CD8-positive, alpha-beta memory T cell (primary cell): Measurements from ENCODE around the gene NEU1. TPM values are rescaled to one million over a fixed set of nuclear protein-coding genes. Genes with fewer than 3 reads are reported as not detected.
A peak's percentile ranks its signal among the peaks of the same experiment; 100 is the strongest.
"Not testable (repeated sequence)": the region's sequence is repeated elsewhere in the genome, so short reads cannot be mapped to it uniquely, and the experiment has no call there.

Experiments used
- CTCF ChIA-PET: fragments of 350-600 bp; sonication (Branson Sonifier 250); formaldehyde crosslinking; loops from one replicate; lab custom pipeline; 2021; ENCODE audit warnings: antibody characterized with exemption; lab: Charles Lee
- POLR2A ChIA-PET: fragments of 350-600 bp; sonication (Branson Sonifier 250); formaldehyde crosslinking; loops from one replicate; lab custom pipeline; 2021; ENCODE audit warnings: antibody characterized with exemption; lab: Charles Lee
- DNase-seq, 5 donors: peaks; one replicate each; pipeline versions ENCODE4 v3.0.0 to v3.0.0-alpha.2; 2020 to 2022; ENCODE audit warnings: mixed read lengths in 1 of 5
- H3K27ac ChIP-seq: one replicate; pipeline ENCODE4 v1.7.0; 2013; ENCODE audit warnings: low read depth, mild to moderate bottlenecking, low read length, moderate library complexity
- H3K27me3 ChIP-seq: 2 replicates; pipeline ENCODE4 v1.7.0; 2013; ENCODE audit warnings: low read length, mild to moderate bottlenecking; ENCODE audit not compliant: insufficient read depth, poor library complexity, severe bottlenecking
- H3K36me3 ChIP-seq: 2 replicates; pipeline ENCODE4 v1.7.0; 2013; ENCODE audit warnings: mild to moderate bottlenecking, low read length, moderate library complexity; ENCODE audit not compliant: insufficient read depth
- H3K4me1 ChIP-seq: 2 replicates; pipeline ENCODE4 v1.7.0; 2013; ENCODE audit warnings: mild to moderate bottlenecking, low read length, moderate library complexity; ENCODE audit not compliant: insufficient read depth
- H3K4me3 ChIP-seq: 2 replicates; pipeline ENCODE4 v1.7.0; 2013; ENCODE audit warnings: mild to moderate bottlenecking, low read length
- H3K9me3 ChIP-seq: 2 replicates; pipeline ENCODE4 v1.7.0; 2013; ENCODE audit warnings: mild to moderate bottlenecking, low read length
- H3K27ac Mint-ChIP-seq, 8 donors: one replicate each; pipeline ENCODE4 v1.8.0; 2020 to 2021; ENCODE audit warnings: mixed read lengths in 8 of 8, mild to moderate bottlenecking in 6 of 8, inconsistent platforms in 3 of 8, moderate library complexity in 3 of 8
- H3K27me3 Mint-ChIP-seq, 2 donors: one replicate each; pipeline ENCODE4 v1.8.0; 2020 to 2021; ENCODE audit warnings: mixed read lengths in 2 of 2, mild to moderate bottlenecking in 1 of 2, moderate library complexity in 1 of 2
- H3K36me3 Mint-ChIP-seq, 3 donors: one replicate each; pipeline ENCODE4 v1.8.0; 2020 to 2021; ENCODE audit warnings: mixed read lengths in 3 of 3, inconsistent platforms in 1 of 3, mild to moderate bottlenecking in 1 of 3
- H3K4me1 Mint-ChIP-seq, 3 donors: one replicate each; pipeline ENCODE4 v1.8.0; 2020 to 2021; ENCODE audit warnings: mixed read lengths in 3 of 3, inconsistent platforms in 1 of 3, mild to moderate bottlenecking in 1 of 3
- H3K4me3 Mint-ChIP-seq, 7 donors: one replicate each; pipeline ENCODE4 v1.8.0; 2020 to 2021; ENCODE audit warnings: mixed read lengths in 7 of 7, mild to moderate bottlenecking in 6 of 7, moderate library complexity in 4 of 7, inconsistent platforms in 2 of 7
- H3K9me3 Mint-ChIP-seq, 5 donors: one replicate each; pipeline ENCODE4 v1.8.0; 2020 to 2022; ENCODE audit warnings: mixed read lengths in 5 of 5, mild to moderate bottlenecking in 3 of 5, moderate library complexity in 2 of 5, inconsistent platforms in 1 of 5
- polyA plus RNA-seq: library from polyadenylated mRNA; unstranded; fragments of 300-500 nt; fragmentation: Illumina TruSeq; gene quantifications from one replicate; pipeline ENCODE4 v1.2.3, GENCODE V29; 2021
- total RNA-seq, 2 experiments: library from RNA; stranded (reverse); gene quantifications; one replicate each; pipeline ENCODE4 v1.2.3, GENCODE V29; 2021

Gene NEU1
- total and polyA plus RNA-seq, 3 experiments from 2014 or later = 19.0 to 25.0 (median 19.4) TPM

- H3K4me1 Mint-ChIP-seq = peaks cover 46 to 61% (median 49%) of the 10 kb centered on the region in 3 donors
- Histone ChIP-seq H3K27ac (peak overlapping the region; percentile 89), H3K4me1 (peaks cover 30% of the 10 kb centered on the region), H3K36me3 (no peaks in the 10 kb centered on the region), H3K27me3 (no peaks in the 10 kb centered on the region), H3K4me3 (peak overlapping the region; percentile 71), H3K9me3 (no peaks in the 10 kb centered on the region)
- peak overlapping the region; percentile 94 to 99 (median 96) for H3K27ac Mint-ChIP-seq
- POLR2A ChIA-PET = interaction anchor here (0.8 to 1.7 kb wide), 15 partner anchors 9 to 250 kb away, joined by 3 to 7 read pairs (median 4); partner anchors contain the start of genes ABHD16A, C6orf47, GPANK1 and HSPA1A
- no peaks in the 10 kb centered on the region for H3K9me3 Mint-ChIP-seq
- peak overlapping the region; percentile 87 to 99 (median 96) for H3K4me3 Mint-ChIP-seq
- CTCF ChIA-PET = interaction anchor here (0.8 to 3.2 kb wide), 14 partner anchors 9 to 144 kb away, joined by 3 to 20 read pairs (median 4); partner anchors contain the start of genes DDAH2 and LSM2
- H3K27me3 Mint-ChIP-seq = peaks cover 0 to 4% of the 10 kb centered on the region in 2 donors
- peaks cover 0 to 16% (median 0%) of the 10 kb centered on the region in 3 donors for H3K36me3 Mint-ChIP-seq
- DNase-seq = peak in 1 of 5 donors; percentile 64
Measured at GRCh38 chr6:31826793-31827285, 35.8 kb downstream of the NEU1 start.

GRCh38 chr6:31825553-31825952, 37.1 kb downstream of the NEU1 start:
- DNase-seq = no peak
- H3K27me3 ChIP-seq = no peaks in the 10 kb centered on the region
- no peaks in the 10 kb centered on the region for H3K36me3 ChIP-seq
- ChIA-PET POLR2A (interaction anchor here (0.8 kb wide), 1 partner anchor 10 kb away, joined by 5 read pairs; the partner anchor contains the start of genes HSPA1A and HSPA1L), CTCF (interaction anchor here (1.1 to 3.2 kb wide), 3 partner anchors 10 to 96 kb away, joined by 4 to 20 read pairs (median 9); partner anchors contain the start of genes DDAH2, HSPA1A and HSPA1L)
- H3K27ac ChIP-seq = peak overlapping the region; percentile 89
- H3K4me1 ChIP-seq = peaks cover 28% of the 10 kb centered on the region
- Mint-ChIP-seq H3K36me3 (peaks cover 0 to 16% (median 0%) of the 10 kb centered on the region in 3 donors), H3K27me3 (peaks cover 0 to 4% of the 10 kb centered on the region in 2 donors), H3K9me3 (no peaks in the 10 kb centered on the region), H3K4me1 (peaks cover 46 to 64% (median 51%) of the 10 kb centered on the region in 3 donors), H3K27ac (peak overlapping the region in 7 of 8 donors; percentile 72 to 99 (median 95)), H3K4me3 (peak overlapping the region in 6 of 7 donors; percentile 41 to 97 (median 94))
- H3K9me3 ChIP-seq = no peaks in the 10 kb centered on the region
- H3K4me3 ChIP-seq = no peak overlapping the region

GRCh38 chr6:31823592-31824196, 38.9 kb downstream of the NEU1 start:
- not testable (repeated sequence) for H3K27ac ChIP-seq, H3K4me3 ChIP-seq, DNase-seq, H3K36me3 ChIP-seq, H3K9me3 ChIP-seq, H3K27me3 ChIP-seq, H3K27me3 Mint-ChIP-seq, H3K9me3 Mint-ChIP-seq
- peaks cover 39 to 65% (median 48%) of the 10 kb centered on the region in 3 donors for H3K4me1 Mint-ChIP-seq
- CTCF ChIA-PET = interaction anchor here (0.6 to 2.7 kb wide), 6 partner anchors 86 to 228 kb away, joined by 3 to 7 read pairs (median 3); partner anchors contain the start of genes ABHD16A, DDAH2 and GPANK1
- H3K27ac Mint-ChIP-seq = peak overlapping the region in 4 of 8 donors; percentile 17 to 68 (median 47)
- POLR2A ChIA-PET = interaction anchor here (1.2 to 1.3 kb wide), 2 partner anchors 8 to 85 kb away, joined by 4 to 5 read pairs; partner anchors contain the start of genes HSPA1A, HSPA1L and MSH5
- peak overlapping the region in 3 of 7 donors; percentile 31 to 76 (median 32) for H3K4me3 Mint-ChIP-seq
- H3K36me3 Mint-ChIP-seq = peaks cover 0 to 14% (median 0%) of the 10 kb centered on the region in 3 donors
- H3K4me1 ChIP-seq = peaks cover 39% of the 10 kb centered on the region

- H3K4me1 Mint-ChIP-seq = peaks cover 50 to 77% (median 61%) of the 10 kb centered on the region in 3 donors
- peak overlapping the region; percentile 93 for H3K27ac ChIP-seq
- peak overlapping the region; percentile 91 to 99 (median 96) for H3K4me3 Mint-ChIP-seq
- H3K36me3 ChIP-seq = no peaks in the 10 kb centered on the region
- H3K4me1 ChIP-seq = peaks cover 50% of the 10 kb centered on the region
- peaks cover 0 to 3% of the 10 kb centered on the region in 2 donors for H3K27me3 Mint-ChIP-seq
- peak overlapping the region; percentile 91 to 99 (median 98) for H3K27ac Mint-ChIP-seq
- no peaks in the 10 kb centered on the region for H3K27me3 ChIP-seq
- ChIA-PET CTCF (interaction anchor here (1.0 to 2.7 kb wide), 8 partner anchors 10 to 226 kb away, joined by 3 to 7 read pairs (median 3); partner anchors contain the start of genes DDAH2, GPANK1 and LSM2), POLR2A (interaction anchor here (1.2 to 1.3 kb wide), 3 partner anchors 15 to 83 kb away, joined by 3 to 5 read pairs (median 4); partner anchors contain the start of genes LSM2, MSH5 and NEU1)
- peaks cover 0 to 14% (median 0%) of the 10 kb centered on the region in 3 donors for H3K36me3 Mint-ChIP-seq
- peak; percentile 49 to 70 (median 57) for DNase-seq
- H3K9me3 ChIP-seq = no peaks in the 10 kb centered on the region
- peak overlapping the region; percentile 90 for H3K4me3 ChIP-seq
- H3K9me3 Mint-ChIP-seq = no peaks in the 10 kb centered on the region
Measured at GRCh38 chr6:31822036-31822821, 40.4 kb downstream of the NEU1 start.

- no peaks in the 10 kb centered on the region for H3K27me3 Mint-ChIP-seq
- Histone ChIP-seq H3K27ac (peak overlapping the region; percentile 93), H3K9me3 (no peaks in the 10 kb centered on the region), H3K4me3 (peak overlapping the region; percentile 90), H3K36me3 (no peaks in the 10 kb centered on the region), H3K4me1 (peaks cover 45% of the 10 kb centered on the region), H3K27me3 (no peaks in the 10 kb centered on the region)
- peak overlapping the region; percentile 92 to 99 (median 98) for H3K27ac Mint-ChIP-seq
- DNase-seq = peak in 2 of 5 donors; percentile 10 to 46
- POLR2A ChIA-PET = interaction anchor here (0.7 to 1.3 kb wide), 2 partner anchors 15 to 41 kb away, joined by 4 read pairs; partner anchors contain the start of genes LSM2 and NEU1
- CTCF ChIA-PET = interaction anchor here (1.0 to 1.5 kb wide), 2 partner anchors 92 to 93 kb away, joined by 3 read pairs; no protein-coding TSS in a partner anchor
- H3K9me3 Mint-ChIP-seq = no peaks in the 10 kb centered on the region
- H3K4me1 Mint-ChIP-seq = peaks cover 43 to 70% (median 53%) of the 10 kb centered on the region in 3 donors
- H3K36me3 Mint-ChIP-seq = peaks cover 0 to 11% (median 0%) of the 10 kb centered on the region in 3 donors
- H3K4me3 Mint-ChIP-seq = peak overlapping the region; percentile 91 to 99 (median 96)
Measured at GRCh38 chr6:31821301-31822035, 41.2 kb downstream of the NEU1 start.

GRCh38 chr6:31820399-31820798, 42.2 kb downstream of the NEU1 start:
- not testable (repeated sequence) for H3K9me3 Mint-ChIP-seq

More at GRCh38 chr6:31820399-31820798, 42.2 kb downstream of the NEU1 start:
- H3K9me3 ChIP-seq, H3K27me3 ChIP-seq, H3K4me3 ChIP-seq, H3K36me3 ChIP-seq, H3K27ac ChIP-seq, DNase-seq, POLR2A ChIA-PET, H3K27me3 Mint-ChIP-seq: not testable (repeated sequence)
- H3K4me1 Mint-ChIP-seq = peaks cover 41 to 64% (median 50%) of the 10 kb centered on the region in 3 donors
- peak overlapping the region in 3 of 8 donors; percentile 32 to 98 (median 35) for H3K27ac Mint-ChIP-seq
- CTCF ChIA-PET = interaction anchor here (1.1 to 2.1 kb wide), 3 partner anchors 14 to 87 kb away, joined by 3 to 9 read pairs (median 3); partner anchors contain the start of gene LSM2
- peaks cover 0 to 13% (median 0%) of the 10 kb centered on the region in 3 donors for H3K36me3 Mint-ChIP-seq
- peaks cover 42% of the 10 kb centered on the region for H3K4me1 ChIP-seq
- H3K4me3 Mint-ChIP-seq = peak overlapping the region in 6 of 7 donors; percentile 36 to 97 (median 94)
